Stomach (tissue), 4 donors: Measurements from ENCODE around the gene ALG8.

Experiments
- CTCF ChIP-seq, 7 experiments: fragments of 450-650 bp in 4 of 7; fragments of 200-600 bp in 3 of 7; sonication (generic) in 3 of 7; IDR thresholded peaks; one replicate each; pipeline ENCODE4 v1.5.1; 2016 to 2019; ENCODE audit warnings: antibody characterized with exemption in 7 of 7, control low read depth in 2 of 7, mild to moderate bottlenecking in 1 of 7
- POLR2AphosphoS5 ChIP-seq, 3 donors: sonication (generic); formaldehyde crosslinking; IDR thresholded peaks; one replicate each; pipeline ENCODE4 v1.6.1; 2016; ENCODE audit warnings: antibody characterized with exemption in 3 of 3

GRCh38 chr11:78150754-78151153 lies 11.3 kb upstream of the ALG8 start:
- TF ChIP-seq CTCF (IDR thresholded peaks at IDR 0.05) (no peak), POLR2AphosphoS5 (IDR thresholded peaks at IDR 0.05) (no peak)
